Ishikawa (cell line): ENCODE data around the gene RCC1.

ENCODE experiments used
- CEBPB ChIP-seq: IDR thresholded peaks from 2 replicates; pipeline ENCODE4 v1.6.1; 2012
- CREB1 ChIP-seq: IDR thresholded peaks from 2 replicates; pipeline ENCODE4 v1.6.1; 2012; ENCODE audit warnings: low read depth
- EGR1 ChIP-seq: IDR thresholded peaks from 2 replicates; pipeline ENCODE4 v1.6.1; 2012
- EP300 ChIP-seq: IDR thresholded peaks from 2 replicates; pipeline ENCODE4 v1.6.1; 2012; ENCODE audit warnings: borderline replicate concordance
- FOXM1 ChIP-seq: IDR thresholded peaks from 2 replicates; pipeline ENCODE4 v1.6.1; 2012; ENCODE audit warnings: low read depth, borderline replicate concordance
- NFIC ChIP-seq: IDR thresholded peaks from 2 replicates; pipeline ENCODE4 v1.6.1; 2012
- RAD21 ChIP-seq: IDR thresholded peaks from 2 replicates; pipeline ENCODE4 v1.6.1; 2012; ENCODE audit warnings: low read depth
- REST ChIP-seq: IDR thresholded peaks from 2 replicates; pipeline ENCODE4 v1.6.1; 2012; ENCODE audit warnings: low read depth, mild to moderate bottlenecking
- TAF1 ChIP-seq: IDR thresholded peaks from 2 replicates; pipeline ENCODE4 v1.6.1; 2012; ENCODE audit warnings: low read depth, mild to moderate bottlenecking
- TCF12 ChIP-seq: IDR thresholded peaks from 2 replicates; pipeline ENCODE4 v1.6.1; 2012; ENCODE audit warnings: low read depth
- TEAD4 ChIP-seq: IDR thresholded peaks from 2 replicates; pipeline ENCODE4 v1.6.1; 2012
- USF1 ChIP-seq: IDR thresholded peaks from 2 replicates; pipeline ENCODE4 v1.6.1; 2012
- YY1 ChIP-seq: IDR thresholded peaks from 2 replicates; pipeline ENCODE4 v1.6.1; 2012; ENCODE audit warnings: low read depth
- ZBTB7A ChIP-seq: IDR thresholded peaks from 2 replicates; pipeline ENCODE4 v1.6.1; 2012; ENCODE audit warnings: low read depth
- TF ChIP-seq, protein P1 (sequence below): IDR thresholded peaks from 2 replicates; pipeline ENCODE4 v1.6.1; 2012

Gene RCC1

GRCh38 chr1:28578696-28579218 lies 72.9 kb downstream of the RCC1 start:
- no peak for TF ChIP-seq EP300
- no peak for TF ChIP-seq REST
- no peak for TF ChIP-seq CREB1
- TF ChIP-seq RAD21 = no peak
- TF ChIP-seq TEAD4 = no peak
- no peak for TF ChIP-seq CEBPB
- TF ChIP-seq YY1 = no peak
- TF ChIP-seq TCF12 = no peak
- no peak for TF ChIP-seq USF1

- TF ChIP-seq RAD21 (no peak), TEAD4 (no peak), TAF1 (no peak), CEBPB (no peak), REST (no peak), YY1 (no peak), USF1 (no peak), ZBTB7A (no peak), EP300 (no peak), TCF12 (no peak), EGR1 (no peak), CREB1 (no peak), NFIC (no peak), FOXM1 (no peak)
- TF ChIP-seq, protein P1, sequence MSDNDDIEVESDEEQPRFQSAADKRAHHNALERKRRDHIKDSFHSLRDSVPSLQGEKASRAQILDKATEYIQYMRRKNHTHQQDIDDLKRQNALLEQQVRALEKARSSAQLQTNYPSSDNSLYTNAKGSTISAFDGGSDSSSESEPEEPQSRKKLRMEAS = no peak
Measured at GRCh38 chr1:28579401-28579800, 73.6 kb downstream of the RCC1 start.

DNA sequence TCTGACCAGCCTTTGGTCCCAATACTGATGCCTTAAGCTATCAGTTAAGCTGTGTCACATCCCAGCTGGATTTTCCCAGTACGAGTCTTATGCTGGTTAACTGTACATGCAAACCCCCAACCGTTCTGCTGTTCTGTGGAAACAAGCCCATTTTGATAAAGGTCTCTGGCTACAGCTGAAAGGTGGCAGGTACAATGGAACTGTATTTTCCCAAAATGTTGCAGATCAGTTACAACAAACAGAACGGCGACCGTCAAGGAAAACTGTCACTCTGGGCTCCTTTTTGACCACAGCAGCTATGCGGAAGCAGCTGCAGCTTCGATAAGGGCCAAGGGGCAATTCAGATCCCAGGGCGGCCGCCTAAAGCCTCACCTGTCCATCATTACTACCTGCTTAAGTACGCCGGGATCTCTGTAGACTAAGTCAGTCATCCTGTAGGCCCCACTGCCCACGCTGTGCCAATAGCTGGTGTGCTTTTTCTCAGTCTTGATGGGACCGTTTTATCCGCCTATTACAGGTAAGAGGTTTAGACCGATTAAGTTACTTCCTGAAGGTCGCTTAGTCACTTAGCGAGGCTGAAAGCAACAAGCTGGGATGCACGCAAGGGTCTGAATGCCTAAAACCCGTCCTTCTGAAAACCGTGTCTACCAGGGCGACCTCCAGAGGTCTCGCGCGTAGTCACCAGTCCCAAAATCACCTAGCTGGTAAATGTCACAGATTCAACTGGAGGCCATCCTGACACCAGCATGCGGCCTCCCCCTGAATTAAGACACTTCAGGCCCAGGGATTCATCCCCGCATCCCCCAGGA lies 75.1 kb downstream of the RCC1 start:
- no peak for TF ChIP-seq NFIC
- TF ChIP-seq FOXM1 = no peak
- no peak for TF ChIP-seq ZBTB7A
- no peak for TF ChIP-seq CEBPB
- TF ChIP-seq CREB1 = no peak
- TF ChIP-seq YY1 = no peak
- no peak for TF ChIP-seq USF1
- no peak for TF ChIP-seq TEAD4
- TF ChIP-seq REST = no peak
- TF ChIP-seq EGR1 = no peak
- TF ChIP-seq RAD21 = no peak

DNA sequence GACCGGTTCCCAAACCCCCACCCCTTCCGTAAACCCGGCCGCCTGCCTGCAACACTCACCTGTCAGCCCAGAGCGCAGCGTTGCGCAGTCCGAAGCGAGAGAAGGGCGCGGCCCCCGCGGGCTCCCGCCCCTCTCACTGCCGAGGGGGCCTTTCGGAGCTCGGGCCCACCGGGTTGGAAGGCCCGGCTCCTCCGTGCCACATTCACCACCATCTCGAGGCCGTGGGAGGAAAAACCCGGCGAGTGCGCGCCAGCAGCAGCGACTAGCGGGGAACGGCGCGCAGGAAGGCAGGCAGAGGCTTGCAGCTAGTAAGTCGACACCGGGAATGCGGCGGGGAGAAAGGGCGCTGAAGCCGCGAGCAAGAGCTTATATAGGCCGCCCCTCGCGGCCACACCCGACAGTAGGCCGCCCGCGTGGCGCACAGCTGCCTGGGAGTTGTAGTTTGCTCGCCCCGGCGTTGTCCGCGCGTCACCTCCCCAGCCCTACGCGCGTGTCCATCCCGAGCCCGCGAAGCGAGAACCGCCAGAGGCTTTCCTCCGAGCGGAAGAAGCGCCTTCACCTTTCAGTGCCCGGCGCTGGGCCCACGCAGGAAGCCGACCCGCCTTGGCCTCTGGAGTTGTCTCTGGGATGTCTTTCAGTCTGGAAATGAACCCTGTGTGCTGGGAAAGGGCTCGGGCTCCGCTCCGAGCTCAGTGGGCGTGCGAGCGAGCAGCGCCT lies 75.8 kb downstream of the RCC1 start:
- peak; percentile 43; the same call in 1 of the 2 replicates for TF ChIP-seq ZBTB7A
- peak; percentile 100 for TF ChIP-seq TAF1
- no peak; the same call in 1 of the 2 replicates for TF ChIP-seq CEBPB
- 0 out of 2 replicates have a peak, but pooled peaks have one; percentile 41 for TF ChIP-seq CREB1
- TF ChIP-seq, protein P1 = peak; percentile 89
- TF ChIP-seq USF1 = peak; percentile 22; the same call in 1 of the 2 replicates
- peak; percentile 68 for TF ChIP-seq YY1
- TF ChIP-seq FOXM1 = no peak
- peak; percentile 48 for TF ChIP-seq EGR1
- TF ChIP-seq NFIC = no peak
- TF ChIP-seq RAD21 = peak; percentile 10; the same call in 1 of the 2 replicates
- TF ChIP-seq TCF12 = peak; percentile 80
- TF ChIP-seq REST = 0 out of 2 replicates have a peak, but pooled peaks have one; percentile 37
- TF ChIP-seq TEAD4 = peak; percentile 73
- peak; percentile 42; the same call in 1 of the 2 replicates for TF ChIP-seq EP300
